Spleen (tissue), 7 donors: ENCODE measurements around the gene KMT2E.

Experiments
- CTCF ChIP-seq, 11 experiments: fragments of 200-600 bp in 7 of 11; fragments of 450-650 bp in 4 of 11; sonication (generic) in 4 of 11; IDR thresholded peaks in 8 of 11; conservative IDR thresholded peaks in 3 of 11; 1 replicate in 7 of 11; 2 replicates in 4 of 11; pipeline versions ENCODE4 v1.4.0 to v1.8.0; 2016 to 2021; ENCODE audit warnings: antibody characterized with exemption in 11 of 11, inconsistent platforms in 4 of 11, mild to moderate bottlenecking in 1 of 11
- POLR2A ChIP-seq, 3 donors: fragments of 450-650 bp; IDR thresholded peaks; one replicate each; pipeline ENCODE4 v1.5.1; 2017; ENCODE audit warnings: antibody characterized with exemption in 3 of 3, mild to moderate bottlenecking in 1 of 3
- donor health status: DM: no; HTN: no; CAD: no; lungs with moderate emphysema.
- donor health status: DM: no; HTN: no; CAD: no.
- donor health status: DM: no; HTN: no; CAD: no.

- no peak for TF ChIP-seq CTCF (IDR thresholded peaks at IDR 0.05 in 8 of 11, conservative IDR thresholded peaks at IDR 0.05 in 3 of 11)
- TF ChIP-seq POLR2A (IDR thresholded peaks at IDR 0.05), result no peak
Measured at GRCh38 chr7:105003275-105003674, 10.7 kb upstream of the KMT2E start.
